Fibroblast of gingiva (primary cell): Measurements from ENCODE around the gene LITAF.
"Not testable (repeated sequence)": the region's sequence is repeated elsewhere in the genome, so short reads cannot be mapped to it uniquely, and the experiment has no call there.

Experiments used
- DNase-seq: peaks from one replicate; pipeline ENCODE4 v3.0.0-alpha.2; 2011; ENCODE audit warnings: low read depth

Gene LITAF

DNA sequence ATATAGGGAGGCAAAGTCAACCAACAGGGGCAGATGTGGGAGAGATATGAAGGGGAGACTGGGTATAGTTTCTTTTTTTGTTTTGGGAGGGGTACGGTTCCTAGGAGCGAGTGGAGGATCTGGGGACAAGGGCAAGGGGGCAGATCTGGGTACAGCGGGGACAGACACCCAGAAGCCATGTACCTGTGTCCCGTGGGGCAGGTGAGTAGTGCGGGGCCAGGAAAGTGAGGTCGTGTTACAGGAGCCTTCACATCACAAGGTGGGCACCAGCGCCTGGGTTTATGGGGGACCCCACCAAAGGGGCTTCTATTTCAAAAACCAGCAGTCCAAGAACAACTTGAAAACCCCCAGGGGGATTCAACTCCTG, 11.5 kb downstream of the LITAF start:
- DNase-seq = no peak

GRCh38 chr16:11572301-11572995, 14.3 kb downstream of the LITAF start:
- no peak for DNase-seq

- no peak for DNase-seq
Measured at GRCh38 chr16:11571549-11571948, 15.2 kb downstream of the LITAF start.

- no peak for DNase-seq
Measured at GRCh38 chr16:11570806-11571205, 15.9 kb downstream of the LITAF start.

DNA sequence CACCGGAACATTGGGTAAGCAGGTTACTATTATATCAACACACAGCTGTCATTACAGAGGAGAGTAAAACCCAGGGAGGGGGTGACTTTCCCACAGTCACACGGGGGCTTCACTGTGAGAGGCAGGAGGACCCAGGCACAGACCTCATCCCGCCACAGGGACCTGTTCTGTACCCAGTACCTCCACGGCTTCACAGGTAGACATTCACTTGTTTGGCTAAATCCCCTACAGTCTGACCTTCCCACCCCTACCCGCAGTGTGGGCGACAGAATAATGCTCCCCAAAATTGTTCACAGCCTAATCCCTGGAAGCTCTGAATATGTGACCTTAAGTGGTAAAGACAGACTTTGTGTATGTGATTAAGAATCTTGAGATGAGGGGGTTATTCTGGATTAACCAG, 16.5 kb downstream of the LITAF start:
- no peak for DNase-seq

- DNase-seq = no peak
Measured at GRCh38 chr16:11566398-11566797, 20.3 kb downstream of the LITAF start.

DNA sequence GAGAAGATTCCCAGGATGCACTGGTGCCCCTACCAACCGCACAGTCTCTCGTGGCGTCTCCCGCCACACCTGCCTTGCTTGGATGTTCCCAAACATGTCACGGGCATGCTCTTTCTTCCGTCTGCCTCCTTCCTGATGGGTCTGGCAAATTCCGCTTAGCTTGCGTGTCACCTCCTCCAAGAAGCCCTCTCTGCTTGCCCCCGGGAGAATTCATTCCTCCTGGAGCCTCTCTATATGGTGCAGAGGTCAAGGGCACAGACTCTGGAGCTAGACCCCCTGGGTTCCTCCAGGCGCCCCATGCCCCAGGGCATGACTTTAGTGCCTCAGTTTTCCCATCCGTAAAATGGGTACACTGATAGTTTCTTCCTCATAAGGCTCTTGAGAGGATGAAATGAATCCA, 21.1 kb downstream of the LITAF start:
- no peak for DNase-seq

GRCh38 chr16:11564046-11564926, 22.4 kb downstream of the LITAF start:
- DNase-seq = no peak

GRCh38 chr16:11563493-11564040, 23.2 kb downstream of the LITAF start:
- no peak for DNase-seq

- no peak for DNase-seq
Measured at GRCh38 chr16:11562941-11563340, 23.8 kb downstream of the LITAF start.

GRCh38 chr16:11562411-11562810, 24.3 kb downstream of the LITAF start:
- DNase-seq = no peak

GRCh38 chr16:11561856-11562255, 24.9 kb downstream of the LITAF start:
- DNase-seq = no peak

- DNase-seq = no peak
Measured at GRCh38 chr16:11561454-11561805, 25.3 kb downstream of the LITAF start.

DNA sequence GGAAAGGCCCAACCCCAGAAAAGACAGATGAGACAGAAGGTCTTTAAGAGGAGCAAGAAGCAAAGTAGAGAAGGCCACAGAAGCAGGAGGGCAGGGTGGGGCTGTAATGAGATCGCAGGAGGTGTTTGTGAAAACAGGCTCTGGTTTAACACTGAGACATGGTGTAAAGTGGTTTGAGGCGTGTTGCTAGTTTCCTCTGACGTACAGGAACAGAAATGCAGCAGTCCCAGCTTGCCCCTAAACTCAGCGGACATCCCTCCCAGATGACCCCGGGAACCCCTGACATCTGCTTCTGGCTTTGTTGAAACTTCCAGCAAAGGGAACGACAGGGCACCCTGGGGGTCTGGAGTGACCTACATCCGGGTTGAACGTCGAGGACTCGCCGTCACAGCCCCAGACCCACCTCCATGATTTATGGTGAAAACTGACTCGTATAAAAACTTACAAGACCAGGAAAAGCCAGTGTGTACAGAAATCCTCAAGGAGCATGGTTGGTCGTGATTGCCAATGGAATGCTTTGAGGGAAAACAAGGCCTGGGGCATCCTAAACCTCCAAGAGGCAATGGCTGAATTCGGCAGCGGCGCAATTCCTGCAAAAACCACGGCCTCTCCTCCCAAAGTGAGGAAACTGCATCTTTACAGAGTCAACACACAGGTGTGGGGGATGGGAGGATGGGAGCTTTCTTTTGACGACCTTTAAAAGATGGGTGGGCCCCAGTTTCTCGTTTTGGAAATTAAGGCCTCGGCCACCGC, 25.8 kb downstream of the LITAF start:
- DNase-seq = no peak

DNA sequence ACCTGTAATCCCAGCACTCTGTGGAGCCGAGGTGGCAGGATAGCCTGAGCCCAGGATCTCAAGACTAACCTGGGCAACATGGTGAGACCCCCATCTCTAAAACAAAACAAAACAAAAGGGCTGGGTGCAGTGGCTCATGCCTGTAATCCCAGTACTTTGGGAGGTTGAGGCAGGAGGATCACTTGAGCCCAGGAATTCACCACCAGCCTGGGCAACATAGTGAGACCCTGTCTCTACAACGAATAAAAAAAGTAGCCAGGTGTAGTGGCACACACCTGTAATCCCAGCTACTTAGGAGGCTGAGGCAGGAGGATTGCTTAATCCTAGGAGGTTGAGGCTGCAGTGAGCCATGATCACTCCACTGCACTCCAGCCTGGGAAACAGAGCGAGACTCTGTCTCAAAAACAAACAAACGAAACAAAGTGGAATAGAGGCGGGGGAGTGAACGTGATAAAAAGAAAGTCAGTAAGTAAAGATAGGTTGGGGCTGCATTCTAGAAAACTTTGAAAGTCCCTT, 28.4 kb downstream of the LITAF start:
- not testable (repeated sequence) for DNase-seq

- no peak for DNase-seq
Measured at GRCh38 chr16:11557801-11558200, 28.9 kb downstream of the LITAF start.

GRCh38 chr16:11556945-11557720, 29.6 kb downstream of the LITAF start:
- DNase-seq = no peak

- no peak for DNase-seq
Measured at GRCh38 chr16:11556214-11556819, 30.4 kb downstream of the LITAF start.

- DNase-seq = no peak
Measured at GRCh38 chr16:11554053-11554452, 32.7 kb downstream of the LITAF start.

- no peak for DNase-seq
Measured at GRCh38 chr16:11553371-11553770, 33.3 kb downstream of the LITAF start.

- no peak for DNase-seq
Measured at GRCh38 chr16:11552440-11552839, 34.3 kb downstream of the LITAF start.
